SU-DHL-6 (cell line): ENCODE data around the gene VASP.
A peak's percentile ranks its signal among the peaks of the same experiment; 100 is the strongest.

Experiments
- H2AFZ ChIP-seq: fragments of 200-600 bp; sonication (generic); 2 replicates; pipeline ENCODE4 v1.6.1; 2014; ENCODE audit warnings: low read depth, mild to moderate bottlenecking, moderate library complexity, mixed read lengths, antibody characterized with exemption, low read length; ENCODE audit not compliant: severe bottlenecking
- H3F3A ChIP-seq: fragments of 200-600 bp; shearing (Covaris generic); 2 replicates; pipeline ENCODE4 v1.6.0; 2016; ENCODE audit warnings: antibody characterized with exemption, mild to moderate bottlenecking; ENCODE audit not compliant: insufficient read depth
- H3K27ac ChIP-seq: fragments of 200-600 bp; sonication (generic); 2 replicates; pipeline ENCODE4 v1.5.1; 2016; ENCODE audit warnings: low read depth, mild to moderate bottlenecking, low read length, moderate library complexity, mixed read lengths
- H3K27me3 ChIP-seq: fragments of 200-600 bp; sonication (generic), shearing (Covaris generic); 2 replicates; pipeline ENCODE4 v1.6.0; 2014; ENCODE audit warnings: mild to moderate bottlenecking, low read length
- H3K36me3 ChIP-seq: fragments of 200-600 bp; sonication (generic); 2 replicates; pipeline ENCODE4 v1.6.1; 2014; ENCODE audit warnings: mild to moderate bottlenecking, low read length, mixed read lengths
- H3K4me2 ChIP-seq: fragments of 300-600, 200-600 bp; shearing (Covaris generic), sonication (generic); 2 replicates; pipeline ENCODE4 v1.6.0; 2014; ENCODE audit warnings: low read length, low read depth, mild to moderate bottlenecking; ENCODE audit not compliant: poor library complexity, severe bottlenecking
- H3K4me3 ChIP-seq: fragments of 200-600 bp; sonication (generic); 2 replicates; pipeline ENCODE4 v1.5.1; 2014; ENCODE audit warnings: antibody characterized with exemption, low read length, mild to moderate bottlenecking, mixed read lengths; ENCODE audit not compliant: insufficient read depth, poor library complexity, severe bottlenecking
- H3K79me2 ChIP-seq: fragments of 200-600 bp; sonication (generic); 2 replicates; pipeline ENCODE4 v1.6.1; 2014; ENCODE audit warnings: mild to moderate bottlenecking, low read length, moderate library complexity; ENCODE audit not compliant: insufficient read depth
- H3K9ac ChIP-seq: fragments of 200-600 bp; sonication (generic); 2 replicates; pipeline ENCODE4 v1.7.0; 2014; ENCODE audit warnings: mild to moderate bottlenecking, low read length
- H3K9me2 ChIP-seq: fragments of 200-600 bp; sonication (generic); replicated peaks from 2 replicates; pipeline ENCODE4 v1.6.1; 2014; ENCODE audit warnings: low read length; ENCODE audit not compliant: insufficient read depth
- H3K9me3 ChIP-seq: fragments of 200-600 bp; sonication (generic); 2 replicates; pipeline ENCODE4 v1.6.1; 2014; ENCODE audit warnings: low read length, mixed read lengths; ENCODE audit not compliant: insufficient read depth
- H4K20me1 ChIP-seq: fragments of 200-600 bp; sonication (generic); 2 replicates; pipeline ENCODE4 v1.6.1; 2014; ENCODE audit warnings: low read depth, mild to moderate bottlenecking, antibody characterized with exemption, low read length, moderate library complexity, mixed read lengths
- EZH2phosphoT487 ChIP-seq: fragments of 200-600 bp; sonication (generic), shearing (Covaris generic); conservative IDR thresholded peaks from 2 replicates; pipeline ENCODE4 v1.6.1; 2018; ENCODE audit warnings: mild to moderate bottlenecking, antibody characterized with exemption, low read length, moderate library complexity, mixed read lengths
- TF ChIP-seq, protein P1 (sequence below): fragments of 200-600 bp; sonication (generic); IDR thresholded peaks from one replicate; pipeline ENCODE4 v1.5.1; 2017; ENCODE audit warnings: antibody characterized with exemption, mild to moderate bottlenecking, low read length, moderate library complexity; ENCODE audit not compliant: insufficient read depth, poor library complexity, severe bottlenecking

Gene VASP

DNA sequence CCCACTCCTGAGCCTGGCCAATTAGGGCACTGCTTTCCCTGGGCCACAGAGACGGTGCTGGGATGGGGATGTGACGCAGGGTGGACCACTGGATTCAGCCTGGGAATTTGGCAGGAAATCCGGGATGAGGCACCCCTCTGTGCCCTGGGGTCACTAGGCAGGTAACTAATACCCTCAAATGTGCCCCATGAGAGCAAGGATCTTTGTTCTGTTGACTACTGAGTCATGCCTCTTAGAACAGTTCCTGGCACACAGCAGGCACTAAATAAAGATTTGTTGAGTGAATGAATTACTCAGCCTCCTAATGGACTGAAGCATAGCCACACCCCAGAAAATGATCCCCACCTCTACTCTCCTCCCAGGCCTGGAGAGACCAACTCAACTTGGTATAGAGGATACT is 61.5 kb downstream of the VASP start:
- Histone ChIP-seq H3K9me3 (no peaks in the 10 kb centered on the region), H3F3A (peaks cover 5% of the 10 kb centered on the region; the same call in 1 of the 2 replicates), H2AFZ (no peak overlapping the region), H4K20me1 (no peaks in the 10 kb centered on the region), H3K9me2 (no peaks in the 10 kb centered on the region), H3K27ac (no peak overlapping the region), H3K4me2 (no peak overlapping the region), H3K4me3 (no peak overlapping the region), H3K27me3 (no peaks in the 10 kb centered on the region), H3K36me3 (no peaks in the 10 kb centered on the region), H3K79me2 (peaks cover 26% of the 10 kb centered on the region; the same call in 1 of the 2 replicates), H3K9ac (no peak overlapping the region)
- no peak for TF ChIP-seq EZH2phosphoT487
- TF ChIP-seq, protein P1, sequence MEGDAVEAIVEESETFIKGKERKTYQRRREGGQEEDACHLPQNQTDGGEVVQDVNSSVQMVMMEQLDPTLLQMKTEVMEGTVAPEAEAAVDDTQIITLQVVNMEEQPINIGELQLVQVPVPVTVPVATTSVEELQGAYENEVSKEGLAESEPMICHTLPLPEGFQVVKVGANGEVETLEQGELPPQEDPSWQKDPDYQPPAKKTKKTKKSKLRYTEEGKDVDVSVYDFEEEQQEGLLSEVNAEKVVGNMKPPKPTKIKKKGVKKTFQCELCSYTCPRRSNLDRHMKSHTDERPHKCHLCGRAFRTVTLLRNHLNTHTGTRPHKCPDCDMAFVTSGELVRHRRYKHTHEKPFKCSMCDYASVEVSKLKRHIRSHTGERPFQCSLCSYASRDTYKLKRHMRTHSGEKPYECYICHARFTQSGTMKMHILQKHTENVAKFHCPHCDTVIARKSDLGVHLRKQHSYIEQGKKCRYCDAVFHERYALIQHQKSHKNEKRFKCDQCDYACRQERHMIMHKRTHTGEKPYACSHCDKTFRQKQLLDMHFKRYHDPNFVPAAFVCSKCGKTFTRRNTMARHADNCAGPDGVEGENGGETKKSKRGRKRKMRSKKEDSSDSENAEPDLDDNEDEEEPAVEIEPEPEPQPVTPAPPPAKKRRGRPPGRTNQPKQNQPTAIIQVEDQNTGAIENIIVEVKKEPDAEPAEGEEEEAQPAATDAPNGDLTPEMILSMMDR: no peak

- Histone ChIP-seq H3K27ac (no peak overlapping the region), H3K27me3 (no peaks in the 10 kb centered on the region), H3K9ac (no peak overlapping the region), H3K4me3 (no peak overlapping the region), H3F3A (peaks cover 5% of the 10 kb centered on the region; the same call in 1 of the 2 replicates), H3K9me3 (no peaks in the 10 kb centered on the region), H3K4me2 (no peak overlapping the region), H4K20me1 (no peaks in the 10 kb centered on the region), H3K9me2 (no peaks in the 10 kb centered on the region), H2AFZ (no peak overlapping the region), H3K79me2 (peaks cover 33% of the 10 kb centered on the region), H3K36me3 (no peaks in the 10 kb centered on the region)
- TF ChIP-seq EZH2phosphoT487: no peak
- TF ChIP-seq, protein P1: peak; percentile 58
Measured at GRCh38 chr19:45569619-45570421, 62.5 kb downstream of the VASP start.

DNA sequence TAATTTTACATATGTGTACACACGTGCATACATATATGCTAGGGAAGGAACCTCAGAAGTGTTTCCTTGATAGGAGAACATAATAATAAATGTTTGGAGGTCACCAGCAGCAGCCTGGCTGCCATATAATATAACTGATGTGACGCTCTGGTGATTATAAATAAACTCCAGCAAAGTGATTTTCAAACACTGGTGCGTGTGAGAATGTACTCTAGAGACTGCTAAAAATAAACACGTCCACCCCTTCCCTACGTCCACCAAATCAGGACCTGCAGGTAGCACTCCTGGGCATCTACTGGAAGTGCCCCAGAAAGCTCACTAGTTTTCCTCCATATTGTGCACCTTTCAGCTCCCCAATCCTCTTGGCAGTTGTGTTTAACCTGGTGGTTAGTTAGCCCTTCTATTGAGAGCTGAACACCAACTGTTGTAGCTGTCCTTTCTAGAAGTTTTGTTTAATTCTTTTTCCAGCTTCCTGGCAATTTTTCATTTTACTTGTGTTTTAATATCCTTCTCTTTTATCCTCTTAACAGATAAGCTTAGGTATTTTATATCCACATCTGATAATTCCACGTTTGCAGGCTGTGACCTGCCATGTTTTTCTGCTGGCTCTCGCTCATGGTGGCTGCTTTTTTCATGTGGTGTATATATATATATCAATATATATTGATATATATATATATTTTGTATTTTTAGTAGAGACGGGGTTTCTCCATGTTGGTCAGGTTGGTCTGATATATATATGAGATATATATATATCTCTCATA is 64.4 kb downstream of the VASP start:
- H3K4me3 ChIP-seq: no peak overlapping the region
- H2AFZ ChIP-seq: no peak overlapping the region
- no peaks in the 10 kb centered on the region for H4K20me1 ChIP-seq
- peaks cover 40% of the 10 kb centered on the region for H3K79me2 ChIP-seq
- H3K9me2 ChIP-seq: no peaks in the 10 kb centered on the region
- H3K27me3 ChIP-seq: no peaks in the 10 kb centered on the region
- TF ChIP-seq, protein P1: no peak
- no peak for TF ChIP-seq EZH2phosphoT487
- H3K9ac ChIP-seq: no peak overlapping the region
- no peak overlapping the region for H3K4me2 ChIP-seq
- H3K9me3 ChIP-seq: no peaks in the 10 kb centered on the region
- H3K27ac ChIP-seq: no peak overlapping the region
- H3K36me3 ChIP-seq: no peaks in the 10 kb centered on the region
- peaks cover 5% of the 10 kb centered on the region; the same call in 1 of the 2 replicates for H3F3A ChIP-seq
